Activated T-cell treated with anti-CD3 and anti-CD28 coated beads, Interleukin-2, amount 50 U/mL, for 48 hours (primary cell): ENCODE results near the gene DIAPH2.

Experiments used
- DNase-seq, 2 experiments: peaks; one replicate each; pipeline ENCODE4 v3.0.0-alpha.2; 2020

DIAPH2 gene

GRCh38 chrX:97065973-97066372 lies 381.3 kb downstream of the DIAPH2 start:
- DNase-seq = no peak

- no peak for DNase-seq
These were observed 381.7 kb downstream of the DIAPH2 start for GRCh38 chrX:97066381-97066780.

DNA sequence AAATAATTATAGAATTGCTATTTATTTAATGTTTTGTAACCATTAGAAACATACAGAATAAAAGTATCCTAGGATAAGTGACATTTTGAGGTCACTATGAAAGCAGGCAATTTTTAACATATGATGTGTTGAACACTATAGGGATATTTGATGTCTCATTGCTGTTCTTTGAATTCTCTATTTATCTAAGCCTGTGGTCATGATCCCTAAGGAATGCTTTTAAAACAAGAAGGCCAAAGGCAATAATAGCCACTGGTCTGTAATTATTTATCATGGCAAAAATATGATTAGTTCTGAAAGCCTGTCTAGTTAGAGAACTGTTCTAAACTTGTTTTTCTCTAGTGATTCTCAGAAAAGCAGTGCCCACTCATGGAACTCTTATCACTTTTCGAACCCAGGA lies 385.7 kb downstream of the DIAPH2 start:
- no peak for DNase-seq

DNA sequence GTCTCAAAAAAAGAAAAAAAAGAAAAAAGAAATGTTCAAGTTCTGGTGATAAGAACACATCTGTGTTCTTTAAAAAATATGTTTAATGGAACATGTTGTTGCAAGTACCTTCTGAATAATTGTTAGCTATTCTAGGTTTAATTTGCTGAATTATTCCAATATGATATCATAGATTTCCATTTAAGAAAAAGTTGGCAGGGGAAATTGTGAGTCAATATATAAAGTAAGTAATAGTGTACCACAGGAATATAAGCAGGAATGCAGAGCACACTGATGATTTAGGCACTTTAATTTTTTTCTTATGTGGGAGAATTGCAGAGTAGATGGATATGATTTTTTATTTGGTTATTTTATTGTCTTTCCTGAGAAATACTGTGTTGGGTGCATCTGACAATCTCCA lies 389.8 kb downstream of the DIAPH2 start:
- DNase-seq = no peak

- no peak for DNase-seq
These were observed 404.5 kb downstream of the DIAPH2 start for GRCh38 chrX:97089116-97089515.

GRCh38 chrX:97096385-97096784 lies 411.7 kb downstream of the DIAPH2 start:
- DNase-seq = no peak

DNA sequence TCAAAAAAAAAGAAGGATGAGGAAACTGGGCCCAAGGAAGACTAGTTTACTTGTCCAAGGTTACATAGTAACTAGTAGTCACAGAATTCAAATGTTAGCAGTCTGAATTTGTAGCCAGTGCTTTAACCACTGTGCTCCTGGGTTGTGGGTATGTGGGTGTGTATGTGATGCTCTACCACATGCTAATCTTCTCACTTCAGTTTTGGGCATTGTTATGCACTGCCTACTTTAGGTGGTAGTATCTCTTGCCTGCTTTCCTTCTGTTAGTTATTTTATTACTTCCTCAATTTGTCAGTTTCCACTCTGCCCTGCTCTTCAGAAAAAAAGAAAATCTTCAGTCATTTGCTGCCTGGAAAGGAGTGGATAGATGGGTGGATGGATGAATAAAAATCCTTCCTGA lies 418.3 kb downstream of the DIAPH2 start:
- no peak for DNase-seq

DNA sequence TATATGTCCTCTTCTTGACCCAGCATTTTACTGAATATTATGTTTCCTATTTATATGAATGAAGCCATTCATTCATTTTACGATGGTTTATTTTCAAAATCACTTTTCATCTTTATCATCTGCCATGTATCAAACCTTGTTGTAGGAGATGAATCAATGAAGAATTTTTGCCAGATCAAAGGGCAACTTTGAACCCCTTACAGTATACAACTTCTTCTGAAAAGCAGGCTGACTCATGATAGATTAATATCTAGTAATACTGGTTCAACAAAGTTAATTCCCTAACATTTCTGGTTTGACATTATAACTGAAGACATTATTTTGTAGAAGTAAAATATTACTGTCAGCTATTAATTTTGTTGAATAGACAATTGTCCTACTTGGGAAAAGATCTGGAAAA lies 425.1 kb downstream of the DIAPH2 start:
- no peak for DNase-seq

GRCh38 chrX:97117572-97117971 lies 432.9 kb downstream of the DIAPH2 start:
- no peak for DNase-seq

DNA sequence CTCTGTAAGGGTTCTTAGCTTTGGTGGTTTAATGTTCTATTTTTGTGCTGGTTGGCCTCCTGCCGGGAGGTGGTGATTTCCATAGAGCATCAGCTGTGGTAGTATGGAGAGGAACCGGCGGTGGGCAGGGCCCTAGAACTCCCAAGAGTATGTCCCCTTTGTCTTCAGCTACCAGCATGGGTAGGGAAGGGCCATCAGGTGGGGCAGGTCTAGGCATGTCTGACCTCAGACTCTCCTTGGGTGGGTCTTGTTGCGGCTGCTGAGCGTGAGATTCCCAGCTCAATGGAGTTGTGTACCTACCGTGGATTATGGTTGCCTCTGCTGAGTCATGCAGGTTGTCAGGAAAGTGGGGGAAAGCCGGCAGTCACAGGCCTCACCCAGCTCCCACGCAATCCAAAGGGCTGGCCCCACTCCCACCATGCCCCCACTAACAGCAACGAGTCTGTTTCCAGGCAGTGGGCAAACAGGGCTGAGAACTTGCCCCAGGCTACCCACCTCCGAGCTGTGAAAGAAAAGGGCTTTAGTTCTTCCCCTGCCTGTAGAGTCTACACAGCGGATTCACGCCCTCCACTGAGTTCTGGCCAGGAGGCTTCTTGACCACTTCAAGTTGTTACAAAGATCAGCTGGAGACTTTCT lies 434.9 kb downstream of the DIAPH2 start:
- DNase-seq = no peak

DNA sequence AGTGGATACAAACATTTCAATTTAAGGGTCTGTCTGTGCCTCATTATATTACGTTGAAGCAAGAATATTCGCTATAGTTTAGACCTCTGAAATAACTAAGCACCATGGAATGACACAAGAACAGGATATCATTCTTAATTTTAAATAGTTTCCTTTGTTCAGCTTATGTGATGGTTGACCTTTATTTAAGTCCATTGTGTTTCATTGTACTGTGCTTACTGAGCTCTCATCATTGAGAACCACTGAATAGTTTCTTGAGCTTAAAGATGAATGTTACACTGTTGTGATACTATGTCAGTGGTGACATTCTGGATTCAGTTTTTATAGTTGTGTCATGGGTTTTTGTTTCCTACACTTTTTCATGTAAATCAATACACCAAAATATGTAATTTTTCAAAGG lies 438.4 kb downstream of the DIAPH2 start:
- no peak for DNase-seq

DNA sequence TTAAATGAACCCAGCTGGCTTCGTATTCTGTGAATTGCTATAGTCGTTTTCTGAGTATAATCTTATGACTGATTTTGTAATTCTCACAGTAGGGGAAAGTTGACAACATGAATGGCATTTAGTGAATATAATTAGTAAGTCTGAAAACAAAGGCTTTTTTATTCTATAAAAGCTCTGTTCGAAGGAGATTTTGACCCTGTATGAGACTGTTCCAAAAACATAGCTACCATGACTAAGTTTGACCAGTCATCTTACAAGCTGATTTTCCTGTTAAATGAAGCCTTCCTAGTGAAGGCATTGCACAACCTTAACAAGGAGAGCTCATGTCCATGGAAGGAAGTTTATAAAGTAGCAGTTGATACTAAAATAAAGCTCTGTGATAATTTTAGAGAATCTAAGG lies 441.4 kb downstream of the DIAPH2 start:
- no peak for DNase-seq

DNA sequence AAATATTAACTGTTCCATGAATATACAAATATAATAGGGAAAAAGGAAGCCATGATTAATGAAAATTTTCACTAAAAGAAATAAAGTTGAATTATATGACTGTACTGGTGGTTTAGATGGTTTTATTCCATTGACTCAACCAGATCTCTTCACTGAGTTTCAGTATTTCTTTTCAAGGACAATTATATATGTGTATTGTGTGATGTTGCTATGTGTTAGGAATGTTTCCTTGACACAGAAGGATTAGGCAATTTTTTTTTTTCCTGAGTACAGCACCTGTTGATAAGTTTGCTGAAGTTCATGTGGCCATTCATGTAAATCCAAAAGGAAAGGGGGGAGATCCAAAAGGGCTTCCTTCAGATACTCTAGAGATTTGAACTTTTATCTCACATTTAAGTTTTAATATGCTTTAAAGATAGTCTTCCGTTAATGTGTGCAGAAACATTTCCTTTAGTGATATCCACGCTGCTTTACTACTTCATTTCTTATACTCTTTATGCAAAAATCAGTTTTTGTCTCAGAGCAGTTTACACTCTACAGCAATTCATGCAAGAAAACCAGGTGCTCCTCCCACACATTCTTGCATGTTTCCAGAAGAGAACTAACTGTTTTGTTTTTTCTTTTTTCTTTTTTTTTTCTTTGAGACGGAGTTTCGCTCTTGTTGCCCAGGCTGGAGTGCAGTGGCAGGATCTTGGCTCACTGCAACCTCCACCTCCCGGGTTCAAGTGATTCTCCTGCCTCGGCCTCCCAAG lies 448.2 kb downstream of the DIAPH2 start:
- no peak for DNase-seq

DNA sequence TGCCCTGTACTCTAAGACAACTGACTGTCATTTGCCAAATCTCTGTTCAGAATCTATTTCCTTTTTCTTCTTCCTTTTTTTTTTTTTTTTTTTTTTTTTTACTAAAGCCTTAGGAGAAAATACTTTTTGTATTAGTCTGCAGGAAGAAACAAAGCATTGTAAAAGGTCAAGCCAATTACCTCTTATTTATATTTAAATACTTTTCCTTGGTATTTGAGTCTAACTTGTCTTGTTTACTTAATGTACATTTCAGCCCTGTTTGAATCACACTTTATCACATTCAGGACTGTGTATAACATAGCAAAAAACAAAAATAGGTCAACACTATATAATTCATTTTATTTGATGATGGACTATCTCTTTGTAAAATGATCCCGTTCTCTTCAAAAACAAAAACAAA lies 461.3 kb downstream of the DIAPH2 start:
- DNase-seq = no peak

- DNase-seq = no peak
These were observed 471.2 kb downstream of the DIAPH2 start for GRCh38 chrX:97155816-97156215.

DNA sequence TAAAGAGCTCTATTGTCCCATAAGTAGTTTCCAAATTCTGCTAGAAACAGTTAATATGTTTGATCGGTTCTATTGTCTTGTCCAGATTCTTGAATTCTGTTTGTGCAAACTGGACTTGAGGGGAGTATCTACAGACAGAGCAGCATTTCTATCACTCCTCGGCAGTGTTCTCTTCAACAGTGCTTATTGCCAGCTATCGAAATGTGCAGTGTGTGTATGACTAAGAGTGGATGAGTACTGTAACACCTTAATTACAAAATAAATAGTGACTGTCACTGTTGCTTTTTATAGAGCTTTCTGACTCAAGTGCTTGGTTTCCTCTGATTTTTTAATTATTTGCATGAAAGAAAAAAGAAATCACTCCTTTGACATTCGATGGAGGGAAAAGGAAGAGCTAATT lies 473.6 kb downstream of the DIAPH2 start:
- no peak for DNase-seq

DNA sequence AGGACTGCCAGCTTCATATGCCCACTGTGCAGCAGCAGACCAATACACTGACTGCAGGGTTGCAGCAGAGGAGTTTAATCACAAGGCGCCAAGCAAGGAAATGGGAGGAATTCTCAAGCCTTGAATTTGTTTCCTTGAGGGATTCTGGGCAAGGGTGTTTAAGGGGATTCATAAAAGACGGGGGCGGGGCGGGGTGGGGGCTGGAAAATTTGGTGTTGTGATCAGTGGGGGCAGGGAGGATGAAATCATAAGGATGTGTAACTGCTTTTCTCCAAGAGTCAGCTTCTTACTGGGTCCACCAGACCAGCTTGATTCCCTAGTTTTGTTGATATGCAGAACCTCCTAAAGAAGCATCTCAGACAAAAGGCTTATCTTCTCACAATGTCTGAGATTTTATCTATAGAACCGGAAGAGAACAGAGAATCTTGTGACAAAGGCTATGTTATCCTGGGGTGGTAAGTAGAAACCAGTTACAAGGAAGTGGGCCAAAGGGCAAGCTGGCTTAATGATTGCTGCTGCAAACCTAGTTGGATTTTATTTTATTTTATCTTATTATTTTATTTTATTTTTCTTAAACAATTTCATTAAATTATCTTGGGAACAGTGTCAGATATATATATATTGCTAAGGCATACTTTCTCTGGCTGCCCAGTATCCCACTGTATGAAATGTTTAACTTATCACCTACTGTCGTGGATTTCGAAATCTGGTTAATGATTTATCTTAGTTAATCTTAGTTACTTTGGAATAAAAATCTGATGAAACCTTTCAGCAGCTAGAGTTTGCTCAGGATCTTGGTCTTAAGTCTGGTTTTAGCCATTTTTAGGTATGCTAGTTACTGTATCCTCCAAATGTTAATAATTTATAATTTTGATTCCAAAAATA lies 475.5 kb downstream of the DIAPH2 start:
- DNase-seq = no peak

DNA sequence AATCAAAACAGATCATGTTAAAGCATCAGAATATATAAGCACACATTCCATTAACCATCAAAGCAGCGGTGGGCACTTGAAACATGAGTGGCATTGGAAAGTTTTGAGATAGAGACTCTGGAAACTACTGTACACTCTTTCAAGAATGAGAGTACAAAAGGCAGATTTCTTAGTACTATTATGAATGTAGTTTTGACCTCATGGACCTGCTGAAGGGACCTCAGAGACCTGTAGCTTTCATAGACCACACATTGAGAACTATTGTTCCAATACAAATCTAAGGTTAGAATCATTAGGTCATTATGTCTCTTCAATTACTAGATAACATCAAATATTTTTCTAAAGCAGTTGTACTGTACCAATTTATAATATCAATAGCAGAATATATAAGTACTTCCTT lies 482.7 kb downstream of the DIAPH2 start:
- no peak for DNase-seq

DNA sequence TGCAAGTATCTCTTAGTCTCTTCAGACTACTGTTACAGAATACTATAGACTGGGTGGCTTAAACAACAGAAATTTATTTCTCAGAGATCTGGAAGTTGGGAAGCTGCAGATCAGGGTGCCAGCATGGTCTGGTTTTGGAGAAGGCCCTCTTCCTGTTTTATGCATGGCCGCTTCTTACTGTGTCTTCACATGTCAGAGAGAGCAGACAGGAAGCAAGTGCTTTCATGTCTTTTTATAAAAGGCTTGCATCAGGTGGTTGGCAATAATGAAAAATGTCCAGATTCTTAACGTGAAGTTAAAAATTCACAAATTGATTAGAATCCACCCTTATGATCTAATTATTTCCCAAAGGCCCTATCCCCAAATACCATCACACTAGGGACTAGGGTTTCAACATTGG lies 484.0 kb downstream of the DIAPH2 start:
- DNase-seq = no peak

GRCh38 chrX:97175147-97175546 lies 490.5 kb downstream of the DIAPH2 start:
- DNase-seq = no peak

GRCh38 chrX:97189668-97190067 lies 505.0 kb downstream of the DIAPH2 start:
- no peak for DNase-seq

DNA sequence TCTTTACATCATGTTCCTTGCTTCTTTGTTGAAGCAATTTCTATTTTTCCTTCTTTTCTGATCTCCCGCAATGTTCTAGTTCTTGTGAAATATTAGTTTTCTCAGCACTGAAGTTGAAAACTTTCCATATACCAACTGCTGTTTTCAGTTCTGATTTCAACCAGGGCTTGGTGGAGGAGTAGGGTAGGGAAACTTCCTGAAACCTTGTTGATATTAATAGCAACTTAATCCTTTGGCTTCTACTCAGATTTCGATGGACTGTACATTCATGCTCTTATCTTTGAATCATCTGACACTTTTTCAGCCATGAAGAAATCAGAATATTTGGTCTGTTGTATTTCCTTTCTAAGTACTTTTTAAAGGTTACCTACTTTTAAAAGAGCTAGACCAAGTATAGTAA lies 514.9 kb downstream of the DIAPH2 start:
- DNase-seq = no peak

DNA sequence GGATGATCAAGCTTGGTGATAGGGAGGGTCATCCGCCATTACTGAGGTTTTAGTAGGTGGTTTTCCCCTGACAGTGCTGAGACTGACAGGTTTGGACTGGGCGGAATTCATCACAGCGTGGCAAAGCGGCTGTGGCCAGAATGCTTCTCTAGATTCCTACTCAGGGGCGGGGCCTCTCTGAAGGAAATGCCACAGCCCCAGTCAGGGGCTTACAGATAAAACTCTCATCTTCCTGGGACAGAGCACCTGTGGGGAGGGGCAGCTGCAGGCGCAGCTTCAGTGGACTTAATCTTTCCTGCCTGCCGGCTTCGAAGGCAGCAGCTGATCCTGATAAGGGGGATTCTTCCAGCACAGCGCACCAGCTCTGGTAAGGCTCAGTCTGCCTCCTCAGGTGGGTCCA lies 515.8 kb downstream of the DIAPH2 start:
- DNase-seq = no peak

DNA sequence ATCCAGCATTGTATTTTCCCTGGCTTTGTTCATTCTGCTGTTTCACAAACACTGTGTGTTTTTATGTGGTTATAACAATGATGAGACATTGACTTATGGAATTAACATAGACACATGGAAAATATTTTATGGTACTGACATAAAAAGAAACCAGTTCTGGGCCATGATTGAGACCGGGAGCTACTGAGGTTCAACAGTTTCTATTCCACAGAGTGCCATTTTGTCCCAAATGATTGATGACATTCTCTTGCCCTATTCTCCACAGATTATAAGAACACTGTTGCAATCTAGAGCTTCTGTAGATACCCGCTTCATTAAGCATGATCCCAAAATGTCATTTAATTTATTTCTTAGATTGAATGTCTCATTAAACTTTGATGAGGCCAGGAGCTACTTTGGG lies 525.9 kb downstream of the DIAPH2 start:
- no peak for DNase-seq
